ENCODE results near the gene OR2A42. TPM values are rescaled to one million over a fixed set of nuclear protein-coding genes. Genes with fewer than 3 reads are reported as not detected.
A peak's percentile ranks its signal among the peaks of the same experiment; 100 is the strongest.
"Not testable (repeated sequence)": the region's sequence is repeated elsewhere in the genome, so short reads cannot be mapped to it uniquely, and the experiment has no call there.

OR2A42 gene
- total RNA-seq, 1 donor from 2014 or later = not detected

DNA sequence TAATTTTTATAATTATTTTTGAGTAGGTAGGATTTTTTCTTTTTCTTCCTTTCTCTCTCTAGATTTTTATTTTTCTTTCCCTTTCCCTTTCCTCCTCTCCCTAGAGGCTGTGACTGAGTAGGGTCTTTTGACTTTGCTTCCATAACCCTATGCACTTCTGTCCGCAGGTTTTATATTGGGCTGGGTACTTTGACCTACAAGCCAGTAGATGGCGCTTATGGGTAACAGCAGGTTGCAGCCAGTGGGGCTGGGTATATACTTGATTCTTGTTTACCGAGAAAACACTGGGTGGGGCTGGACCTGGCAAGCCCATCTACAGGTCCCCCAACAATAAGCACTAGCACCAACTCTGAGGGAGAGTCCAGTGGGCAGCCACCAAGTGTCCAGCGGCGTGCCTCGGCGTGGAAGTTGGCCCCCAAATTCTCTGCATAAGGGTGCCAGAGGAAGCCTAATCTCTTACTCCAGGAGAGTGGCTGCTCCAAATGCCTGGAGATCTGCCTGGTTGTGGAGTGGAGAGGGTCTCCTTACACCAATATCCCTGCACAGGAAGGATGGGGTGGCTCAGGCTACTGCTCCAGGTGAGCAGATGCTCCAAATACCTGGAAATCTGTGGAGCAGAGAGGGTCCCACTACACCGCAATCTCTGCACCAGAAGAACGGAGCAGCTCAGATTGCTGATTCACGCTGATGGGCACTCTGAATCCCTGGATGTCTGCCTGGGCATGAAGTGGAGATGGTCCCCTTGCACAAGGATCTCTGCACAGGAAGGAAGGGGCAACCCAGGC is 60.8 kb downstream of the OR2A42 start:
- intact Hi-C loops (cut with micrococcal nuclease); DNase-seq: not testable (repeated sequence)
- ATAC-seq = peak; percentile 55

Other genes starting within 250 kb of the OR2A42 start
- not detected for gene OR6B1, start 239.3 kb downstream of the OR2A42 start, total RNA-seq
- not detected for gene OR2A5, start 190.7 kb downstream of the OR2A42 start, total RNA-seq
- gene OR2A25, start 169.8 kb downstream of the OR2A42 start, total RNA-seq = not detected
- gene OR2A12, start 153.3 kb downstream of the OR2A42 start, total RNA-seq = not detected
- gene OR2A2, start 130.0 kb downstream of the OR2A42 start, total RNA-seq = not detected
- not detected for gene OR2A14, start 116.4 kb downstream of the OR2A42 start, total RNA-seq
- gene CTAGE4, start 56.1 kb downstream of the OR2A42 start, total RNA-seq = 0.62 TPM
- 0.94 TPM for gene ARHGEF35, start 43.8 kb downstream of the OR2A42 start, total RNA-seq
- 0.55 TPM for gene OR2A7, start 25.2 kb upstream of the OR2A42 start, total RNA-seq
- not detected for gene CTAGE8, start 29.7 kb upstream of the OR2A42 start, total RNA-seq
- not detected for gene OR2A1, start 72.8 kb upstream of the OR2A42 start, total RNA-seq
- gene ARHGEF5, start 115.8 kb upstream of the OR2A42 start, total RNA-seq = 1.7 TPM
- not detected for gene NOBOX, start 164.1 kb upstream of the OR2A42 start, total RNA-seq